Activated CD4-positive, CD25-positive, alpha-beta regulatory T cell treated with anti-CD3 and anti-CD28 coated beads, Interleukin-2, amount 50 U/mL, for 24 hours (primary cell): ENCODE results near the gene SLC26A1.
"Not testable (repeated sequence)": the region's sequence is repeated elsewhere in the genome, so short reads cannot be mapped to it uniquely, and the experiment has no call there.

Source experiments
- ATAC-seq, 2 donors: fragments of 150-1000 bp; cut with Tn5 transposase; one replicate each; pipeline ENCODE4 v1.10.0; 2021; ENCODE audit warnings: mild to moderate bottlenecking in 1 of 2, moderate library complexity in 1 of 2

SLC26A1 gene

GRCh38 chr4:952881-953573 lies 40.2 kb downstream of the SLC26A1 start:
- ATAC-seq = no peak

GRCh38 chr4:951594-952468 lies 41.4 kb downstream of the SLC26A1 start:
- ATAC-seq = no peak

GRCh38 chr4:951186-951585 lies 42.0 kb downstream of the SLC26A1 start:
- ATAC-seq = no peak

- no peak for ATAC-seq
Observed at GRCh38 chr4:950136-951020, 42.8 kb downstream of the SLC26A1 start.

GRCh38 chr4:949656-950055 lies 43.5 kb downstream of the SLC26A1 start:
- ATAC-seq = no peak

- ATAC-seq = no peak
Observed at GRCh38 chr4:948936-949300, 44.3 kb downstream of the SLC26A1 start.

GRCh38 chr4:948101-948935 lies 44.9 kb downstream of the SLC26A1 start:
- ATAC-seq = no peak

GRCh38 chr4:947491-947971 lies 45.7 kb downstream of the SLC26A1 start:
- no peak for ATAC-seq

GRCh38 chr4:946517-947471 lies 46.4 kb downstream of the SLC26A1 start:
- ATAC-seq = no peak

GRCh38 chr4:946103-946450 lies 47.1 kb downstream of the SLC26A1 start:
- no peak for ATAC-seq

- ATAC-seq = no peak
Observed at GRCh38 chr4:945274-946102, 47.7 kb downstream of the SLC26A1 start.

GRCh38 chr4:939508-939907 lies 53.7 kb downstream of the SLC26A1 start:
- not testable (repeated sequence) for ATAC-seq
